ENCODE measurements around the gene EPB41L1.

DNA sequence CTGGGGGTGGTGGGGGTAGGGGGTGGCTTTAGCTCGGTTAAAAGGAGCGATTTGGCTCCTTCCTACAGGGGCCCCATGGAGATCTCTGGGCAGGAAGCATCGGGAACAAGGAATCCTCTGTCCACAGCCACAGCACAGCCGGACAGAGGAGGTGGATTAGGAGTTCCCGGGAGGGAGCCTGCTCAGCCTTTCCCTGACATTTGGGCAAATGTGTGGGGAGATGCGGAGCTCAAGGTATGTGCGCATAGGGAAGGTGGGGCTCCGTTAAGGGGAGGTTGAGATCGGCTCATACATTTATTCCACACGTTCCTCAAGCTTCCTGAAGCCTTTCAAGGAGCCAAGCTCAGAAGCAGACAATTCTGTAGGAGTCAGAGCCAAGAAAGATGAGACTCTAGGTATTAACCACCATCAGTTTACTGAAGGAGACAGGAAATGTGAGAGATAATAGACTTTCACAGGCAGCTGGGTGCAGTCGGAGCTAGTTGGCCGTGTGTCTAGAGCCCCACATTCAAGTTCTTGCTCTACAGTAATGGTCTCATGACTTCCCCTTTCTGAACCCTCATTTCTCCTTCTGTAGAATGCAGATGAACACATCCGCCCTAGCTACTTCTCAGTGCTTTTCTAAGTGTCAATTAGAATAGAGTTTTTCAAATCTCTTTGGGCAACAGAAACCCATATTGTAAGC is 40.8 kb upstream of the EPB41L1 start:
- TF ChIP-seq POLR2AphosphoS5 (IDR thresholded peaks at IDR 0.05; ENCODE audit: insufficient read depth in 1 of 2, low read depth in 1 of 2), result no peak
- TF ChIP-seq POLR2A (IDR thresholded peaks at IDR 0.05), result no peak
- TF ChIP-seq, protein P1, sequence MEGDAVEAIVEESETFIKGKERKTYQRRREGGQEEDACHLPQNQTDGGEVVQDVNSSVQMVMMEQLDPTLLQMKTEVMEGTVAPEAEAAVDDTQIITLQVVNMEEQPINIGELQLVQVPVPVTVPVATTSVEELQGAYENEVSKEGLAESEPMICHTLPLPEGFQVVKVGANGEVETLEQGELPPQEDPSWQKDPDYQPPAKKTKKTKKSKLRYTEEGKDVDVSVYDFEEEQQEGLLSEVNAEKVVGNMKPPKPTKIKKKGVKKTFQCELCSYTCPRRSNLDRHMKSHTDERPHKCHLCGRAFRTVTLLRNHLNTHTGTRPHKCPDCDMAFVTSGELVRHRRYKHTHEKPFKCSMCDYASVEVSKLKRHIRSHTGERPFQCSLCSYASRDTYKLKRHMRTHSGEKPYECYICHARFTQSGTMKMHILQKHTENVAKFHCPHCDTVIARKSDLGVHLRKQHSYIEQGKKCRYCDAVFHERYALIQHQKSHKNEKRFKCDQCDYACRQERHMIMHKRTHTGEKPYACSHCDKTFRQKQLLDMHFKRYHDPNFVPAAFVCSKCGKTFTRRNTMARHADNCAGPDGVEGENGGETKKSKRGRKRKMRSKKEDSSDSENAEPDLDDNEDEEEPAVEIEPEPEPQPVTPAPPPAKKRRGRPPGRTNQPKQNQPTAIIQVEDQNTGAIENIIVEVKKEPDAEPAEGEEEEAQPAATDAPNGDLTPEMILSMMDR (IDR thresholded peaks at IDR 0.05), result no peak

Measured in vagina (tissue), 2 donors.